HCT116 (cell line): Measurements from ENCODE around the gene GIMAP6.

Experiments used
- EZH2 ChIP-seq: fragments of 200-600 bp; sonication (generic); IDR thresholded peaks from 2 replicates; pipeline ENCODE4 v1.6.1; 2017; ENCODE audit warnings: antibody characterized with exemption, mixed run types
- POLR2AphosphoS5 ChIP-seq: IDR thresholded peaks from 2 replicates; pipeline ENCODE4 v1.6.1; 2011; ENCODE audit warnings: mild to moderate bottlenecking, low read depth, low read length, moderate library complexity
- RAD21 ChIP-seq: IDR thresholded peaks from 2 replicates; pipeline ENCODE4 v1.6.1; 2012; ENCODE audit warnings: low read depth, mild to moderate bottlenecking
- SIN3A ChIP-seq: IDR thresholded peaks from 2 replicates; pipeline ENCODE4 v1.6.1; 2012; ENCODE audit warnings: low read depth
- SP1 ChIP-seq: IDR thresholded peaks from 2 replicates; pipeline ENCODE4 v1.6.1; 2012; ENCODE audit warnings: low read depth
- ZFX ChIP-seq: fragments of 450-650 bp; IDR thresholded peaks from 2 replicates; pipeline ENCODE4 v1.6.1; 2017
- TF ChIP-seq, protein P1 (sequence below), 3 experiments: fragments of 200-600 bp in 1 of 3; sonication (generic) in 1 of 3; IDR thresholded peaks in 2 of 3; conservative IDR thresholded peaks in 1 of 3; 2 replicates each; pipeline ENCODE4 v1.5.1; 2012 to 2017; ENCODE audit warnings: low read depth in 2 of 3, low read length in 2 of 3, antibody characterized with exemption in 1 of 3, borderline replicate concordance in 1 of 3, control low read depth in 1 of 3, mild to moderate bottlenecking in 1 of 3, mixed read lengths in 1 of 3, mixed run types in 1 of 3, moderate library complexity in 1 of 3; ENCODE audit not compliant: insufficient read depth in 1 of 3
- TF ChIP-seq, protein P2 (sequence below): IDR thresholded peaks from 2 replicates; pipeline ENCODE4 v1.6.1; 2012
- TF ChIP-seq, protein P3 (sequence below): IDR thresholded peaks from 2 replicates; pipeline ENCODE4 v1.6.1; 2012
- TF ChIP-seq, protein P4 (sequence below): IDR thresholded peaks from 2 replicates; pipeline ENCODE4 v1.6.1; 2011; ENCODE audit warnings: mild to moderate bottlenecking, low read length, moderate library complexity; ENCODE audit not compliant: insufficient replicate concordance; ENCODE audit errors: extremely low read depth

DNA sequence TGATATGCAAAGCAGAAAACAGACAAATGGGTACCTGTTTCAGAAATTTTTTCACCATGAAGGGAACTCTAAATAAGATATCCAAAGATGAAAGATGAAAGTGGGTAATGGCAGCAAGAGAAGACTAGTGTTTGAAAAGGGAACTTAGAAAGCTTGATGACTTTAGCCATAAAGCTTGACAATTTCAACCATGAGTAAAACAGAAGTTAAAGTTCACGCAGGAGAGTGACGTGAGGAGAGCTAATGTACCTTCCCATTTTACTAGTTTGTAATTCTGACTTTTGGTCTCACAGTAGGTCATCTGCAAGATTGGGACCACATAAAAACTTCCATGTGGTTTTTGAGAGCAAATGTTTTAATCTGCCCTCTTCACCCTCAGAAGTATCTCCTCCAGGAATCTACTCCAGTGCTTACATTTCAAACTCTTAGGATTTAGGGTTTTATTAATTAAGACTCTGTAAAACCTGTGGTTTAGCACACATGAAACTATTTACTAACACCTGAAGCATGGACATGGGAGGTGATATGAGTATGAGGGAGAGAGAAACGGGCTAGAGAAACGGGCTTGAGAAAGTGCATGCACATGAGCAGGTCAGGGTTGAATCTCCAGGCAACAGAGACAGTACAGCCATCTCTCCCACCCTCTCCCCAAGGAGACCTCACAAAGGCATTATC lies 28.9 kb upstream of the GIMAP6 start:
- TF ChIP-seq EZH2 = no peak
- TF ChIP-seq SP1 = no peak
- TF ChIP-seq, protein P1, sequence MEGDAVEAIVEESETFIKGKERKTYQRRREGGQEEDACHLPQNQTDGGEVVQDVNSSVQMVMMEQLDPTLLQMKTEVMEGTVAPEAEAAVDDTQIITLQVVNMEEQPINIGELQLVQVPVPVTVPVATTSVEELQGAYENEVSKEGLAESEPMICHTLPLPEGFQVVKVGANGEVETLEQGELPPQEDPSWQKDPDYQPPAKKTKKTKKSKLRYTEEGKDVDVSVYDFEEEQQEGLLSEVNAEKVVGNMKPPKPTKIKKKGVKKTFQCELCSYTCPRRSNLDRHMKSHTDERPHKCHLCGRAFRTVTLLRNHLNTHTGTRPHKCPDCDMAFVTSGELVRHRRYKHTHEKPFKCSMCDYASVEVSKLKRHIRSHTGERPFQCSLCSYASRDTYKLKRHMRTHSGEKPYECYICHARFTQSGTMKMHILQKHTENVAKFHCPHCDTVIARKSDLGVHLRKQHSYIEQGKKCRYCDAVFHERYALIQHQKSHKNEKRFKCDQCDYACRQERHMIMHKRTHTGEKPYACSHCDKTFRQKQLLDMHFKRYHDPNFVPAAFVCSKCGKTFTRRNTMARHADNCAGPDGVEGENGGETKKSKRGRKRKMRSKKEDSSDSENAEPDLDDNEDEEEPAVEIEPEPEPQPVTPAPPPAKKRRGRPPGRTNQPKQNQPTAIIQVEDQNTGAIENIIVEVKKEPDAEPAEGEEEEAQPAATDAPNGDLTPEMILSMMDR (IDR thresholded peaks at IDR 0.05 in 2 of 3, conservative IDR thresholded peaks at IDR 0.05 in 1 of 3; ENCODE audit: borderline replicate concordance in 1 of 3, insufficient read depth in 1 of 3, low read depth in 2 of 3, low read length in 2 of 3) = no peak
- no peak for TF ChIP-seq RAD21
- TF ChIP-seq, protein P2, sequence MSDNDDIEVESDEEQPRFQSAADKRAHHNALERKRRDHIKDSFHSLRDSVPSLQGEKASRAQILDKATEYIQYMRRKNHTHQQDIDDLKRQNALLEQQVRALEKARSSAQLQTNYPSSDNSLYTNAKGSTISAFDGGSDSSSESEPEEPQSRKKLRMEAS = no peak
- TF ChIP-seq SIN3A = no peak
- TF ChIP-seq, protein P3, sequence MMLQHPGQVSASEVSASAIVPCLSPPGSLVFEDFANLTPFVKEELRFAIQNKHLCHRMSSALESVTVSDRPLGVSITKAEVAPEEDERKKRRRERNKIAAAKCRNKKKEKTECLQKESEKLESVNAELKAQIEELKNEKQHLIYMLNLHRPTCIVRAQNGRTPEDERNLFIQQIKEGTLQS = no peak
- TF ChIP-seq, protein P4, sequence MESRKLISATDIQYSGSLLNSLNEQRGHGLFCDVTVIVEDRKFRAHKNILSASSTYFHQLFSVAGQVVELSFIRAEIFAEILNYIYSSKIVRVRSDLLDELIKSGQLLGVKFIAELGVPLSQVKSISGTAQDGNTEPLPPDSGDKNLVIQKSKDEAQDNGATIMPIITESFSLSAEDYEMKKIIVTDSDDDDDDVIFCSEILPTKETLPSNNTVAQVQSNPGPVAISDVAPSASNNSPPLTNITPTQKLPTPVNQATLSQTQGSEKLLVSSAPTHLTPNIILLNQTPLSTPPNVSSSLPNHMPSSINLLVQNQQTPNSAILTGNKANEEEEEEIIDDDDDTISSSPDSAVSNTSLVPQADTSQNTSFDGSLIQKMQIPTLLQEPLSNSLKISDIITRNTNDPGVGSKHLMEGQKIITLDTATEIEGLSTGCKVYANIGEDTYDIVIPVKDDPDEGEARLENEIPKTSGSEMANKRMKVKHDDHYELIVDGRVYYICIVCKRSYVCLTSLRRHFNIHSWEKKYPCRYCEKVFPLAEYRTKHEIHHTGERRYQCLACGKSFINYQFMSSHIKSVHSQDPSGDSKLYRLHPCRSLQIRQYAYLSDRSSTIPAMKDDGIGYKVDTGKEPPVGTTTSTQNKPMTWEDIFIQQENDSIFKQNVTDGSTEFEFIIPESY = no peak
- no peak for TF ChIP-seq POLR2AphosphoS5
- TF ChIP-seq ZFX = no peak
